Forelimb muscle (tissue), 1 donor: ENCODE measurements around the gene VENTX. TPM values are rescaled to one million over a fixed set of nuclear protein-coding genes. Genes with fewer than 3 reads are reported as not detected.

Source experiments
- DNase-seq: peaks from one replicate; pipeline ENCODE4 v3.0.0-alpha.2; 2013; ENCODE audit warnings: low read depth
- polyA plus RNA-seq: library from polyadenylated mRNA; unstranded; fragments of 120-200 nt; gene quantifications from one replicate; pipeline ENCODE4 v1.2.1, GENCODE V29; 2013; ENCODE audit not compliant: insufficient read length

The VENTX gene
- polyA plus RNA-seq, 1 donor: 0.29 TPM

DNA sequence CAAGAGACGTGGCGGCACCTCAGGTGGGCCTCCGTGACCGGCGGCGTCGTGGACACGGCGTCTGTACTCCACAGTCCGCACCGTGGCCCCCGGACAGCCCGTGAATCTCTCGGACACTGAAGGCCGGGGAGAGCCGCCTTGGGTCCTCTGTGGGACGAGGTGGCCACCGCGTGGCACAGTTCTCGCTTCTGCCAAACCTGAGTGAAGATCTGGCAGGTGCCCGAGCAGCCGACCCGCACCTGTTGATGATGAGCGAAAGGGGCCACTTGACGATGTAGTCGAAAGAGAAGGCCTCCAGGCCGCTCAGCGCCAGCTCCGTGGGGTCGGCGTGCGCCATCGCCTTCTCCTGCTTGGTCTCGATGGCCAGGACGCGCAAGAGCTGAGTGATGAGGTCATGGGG is 47.6 kb downstream of the VENTX start:
- DNase-seq: no peak

DNA sequence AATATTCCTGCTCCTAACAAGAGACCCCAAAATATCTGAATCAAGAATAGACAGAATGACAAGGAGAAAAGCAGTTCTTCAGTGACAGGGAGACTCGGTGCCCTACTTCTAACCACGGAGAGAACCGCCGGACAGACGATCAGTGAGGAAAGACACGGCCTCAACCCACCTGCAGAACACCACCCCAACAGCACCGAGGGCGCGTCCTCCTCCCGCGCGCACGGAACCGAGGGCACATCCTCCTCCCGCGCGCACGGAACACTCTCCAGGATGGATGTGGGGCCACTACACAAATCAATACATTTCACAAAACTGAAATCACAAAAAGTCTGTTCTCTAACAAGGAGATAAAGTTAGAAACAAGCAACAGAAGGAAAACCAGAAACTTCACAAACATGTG is 48.7 kb downstream of the VENTX start:
- DNase-seq: no peak

DNA sequence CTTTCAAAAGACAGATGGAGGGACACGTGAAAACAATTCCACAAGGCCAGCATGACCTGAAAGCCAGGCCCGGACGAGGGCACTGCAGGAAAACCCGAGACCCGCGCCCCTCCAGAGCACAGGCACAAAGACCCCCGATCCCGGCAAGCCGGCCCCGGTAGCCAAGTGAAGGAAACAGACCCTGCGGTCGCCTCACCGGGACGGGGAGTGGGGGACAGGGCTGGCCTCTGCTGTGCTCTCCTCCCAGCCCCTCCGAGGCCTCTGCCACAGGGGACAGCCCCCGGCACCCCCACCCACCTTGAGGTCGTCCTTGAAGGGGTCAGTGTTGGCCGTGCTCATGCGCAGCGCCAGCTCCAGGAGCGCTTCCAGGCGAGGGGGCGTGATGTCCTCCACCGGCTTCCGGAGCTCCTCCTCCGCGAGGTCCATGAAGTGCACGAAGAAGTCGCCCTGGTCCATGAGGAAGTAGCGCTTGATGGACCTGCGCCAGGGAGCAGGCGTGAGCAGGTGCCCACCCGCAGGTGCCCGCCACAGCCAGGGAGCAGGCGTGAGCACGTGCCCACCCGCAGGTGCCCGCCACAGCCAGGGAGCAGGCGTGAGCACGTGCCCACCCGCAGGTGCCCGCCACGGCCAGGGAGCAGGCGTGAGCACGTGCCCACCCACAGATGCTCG is 50.3 kb downstream of the VENTX start:
- no peak for DNase-seq

DNA sequence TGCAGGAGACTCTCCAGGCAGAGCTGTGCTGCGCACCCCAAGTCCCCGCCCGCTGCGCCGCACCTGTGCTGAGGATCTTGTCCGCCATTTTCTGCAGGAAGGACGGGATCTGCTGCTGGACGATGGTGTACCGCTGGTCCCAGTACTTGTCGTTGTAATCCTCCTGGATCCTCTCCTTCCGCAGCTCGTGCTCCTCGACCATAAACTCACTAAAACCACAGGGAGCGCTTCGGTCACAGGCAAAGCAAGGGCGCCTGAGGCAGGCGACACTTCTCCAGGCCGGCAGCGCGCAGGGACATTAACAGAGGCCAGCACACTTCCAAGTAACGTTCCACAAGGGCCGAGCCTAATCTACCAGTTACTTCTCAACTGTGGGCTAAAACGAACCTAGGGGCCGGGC is 52.1 kb downstream of the VENTX start:
- DNase-seq: no peak

Other genes starting within 250 kb of the VENTX start
- 2.5 TPM for gene ADGRA1, start 149.9 kb upstream of the VENTX start, polyA plus RNA-seq
- 6.6 TPM for gene KNDC1, start 77.6 kb upstream of the VENTX start, polyA plus RNA-seq
- not detected for gene UTF1, start 7.6 kb upstream of the VENTX start, polyA plus RNA-seq
- gene ADAM8, start 39.0 kb downstream of the VENTX start, polyA plus RNA-seq: 2.4 TPM
- 40.9 TPM for gene TUBGCP2, start 71.0 kb downstream of the VENTX start, polyA plus RNA-seq
- gene ZNF511, start 71.1 kb downstream of the VENTX start, polyA plus RNA-seq: 37.4 TPM
- gene CALY, start 99.0 kb downstream of the VENTX start, polyA plus RNA-seq: not detected
- not detected for gene PRAP1, start 109.5 kb downstream of the VENTX start, polyA plus RNA-seq
- 4.5 TPM for gene FUOM, start 120.2 kb downstream of the VENTX start, polyA plus RNA-seq
- 123 TPM for gene ECHS1, start 135.5 kb downstream of the VENTX start, polyA plus RNA-seq
- gene PAOX, start 141.4 kb downstream of the VENTX start, polyA plus RNA-seq: 2.5 TPM
- 43.2 TPM for gene MTG1, start 156.3 kb downstream of the VENTX start, polyA plus RNA-seq
- gene SPRN, start 186.8 kb downstream of the VENTX start, polyA plus RNA-seq: 4.1 TPM
- gene SCART1, start 216.1 kb downstream of the VENTX start, polyA plus RNA-seq: 1.5 TPM